ENCODE measurements around the gene OLIG2. TPM values are rescaled to one million over a fixed set of nuclear protein-coding genes. Genes with fewer than 3 reads are reported as not detected.

The OLIG2 gene
- not detected for total RNA-seq

GRCh38 chr21:33025489-33026442 is at the start of gene OLIG2:
TSS of gene OLIG2 (plus strand) at chr21:33025935. CDS start at chr21:33026863, 928 bp downstream.
- POLR2A ChIA-PET: no interaction called here
- H3K27ac Mint-ChIP-seq: peak within 1 kb of the TSS; percentile 60
- peak within 1 kb of the TSS; percentile 45 for H3K4me3 Mint-ChIP-seq
- DNase-seq (no peak), ATAC-seq (no peak)
- H3K9me3 Mint-ChIP-seq (ENCODE audit: insufficient read depth): no peaks in the 10 kb centered on the region
- peaks cover 87% of the 10 kb centered on the region for H3K27me3 Mint-ChIP-seq (ENCODE audit: low read depth)
- peaks cover 33% of the 10 kb centered on the region for H3K4me1 Mint-ChIP-seq (ENCODE audit: low read depth)
- H3K36me3 Mint-ChIP-seq (ENCODE audit: low read depth): peaks cover 8% of the 10 kb centered on the region
- CTCF ChIA-PET: interaction anchor here (1.4 kb wide), 1 partner anchor 9 kb away, joined by 3 read pairs; no protein-coding TSS in a partner anchor

- CTCF ChIA-PET: no interaction called here
- no peaks in the 10 kb centered on the region for H3K4me1 Mint-ChIP-seq (ENCODE audit: low read depth)
- H3K36me3 Mint-ChIP-seq (ENCODE audit: low read depth): no peaks in the 10 kb centered on the region
- no peak for ATAC-seq
- POLR2A ChIA-PET: no interaction called here
- H3K9me3 Mint-ChIP-seq (ENCODE audit: insufficient read depth): no peaks in the 10 kb centered on the region
- H3K27ac Mint-ChIP-seq: no peak overlapping the region
- no peak overlapping the region for H3K4me3 Mint-ChIP-seq
- no peak for DNase-seq
- H3K27me3 Mint-ChIP-seq (ENCODE audit: low read depth): peaks cover 26% of the 10 kb centered on the region
Observed at GRCh38 chr21:32976791-32977190, 48.9 kb upstream of the OLIG2 start.

GRCh38 chr21:32977216-32977615 is 48.5 kb upstream of the OLIG2 start:
- ChIA-PET CTCF (no interaction called here), POLR2A (no interaction called here)
- no peaks in the 10 kb centered on the region for H3K36me3 Mint-ChIP-seq (ENCODE audit: low read depth)
- H3K27ac Mint-ChIP-seq: no peak overlapping the region
- no peak for DNase-seq
- H3K4me3 Mint-ChIP-seq: no peak overlapping the region
- ATAC-seq: no peak
- H3K4me1 Mint-ChIP-seq (ENCODE audit: low read depth): no peaks in the 10 kb centered on the region
- no peaks in the 10 kb centered on the region for H3K9me3 Mint-ChIP-seq (ENCODE audit: insufficient read depth)
- H3K27me3 Mint-ChIP-seq (ENCODE audit: low read depth): peaks cover 27% of the 10 kb centered on the region

- ATAC-seq: no peak
- Mint-ChIP-seq H3K9me3 (ENCODE audit: insufficient read depth) (no peaks in the 10 kb centered on the region), H3K27me3 (ENCODE audit: low read depth) (peaks cover 22% of the 10 kb centered on the region), H3K27ac (no peak overlapping the region), H3K4me1 (ENCODE audit: low read depth) (no peaks in the 10 kb centered on the region), H3K4me3 (no peak overlapping the region), H3K36me3 (ENCODE audit: low read depth) (no peaks in the 10 kb centered on the region)
- ChIA-PET CTCF (no interaction called here), POLR2A (no interaction called here)
- no peak for DNase-seq
Observed at GRCh38 chr21:32978331-32979270, 47.1 kb upstream of the OLIG2 start.

GRCh38 chr21:32979598-32980268 is 46.0 kb upstream of the OLIG2 start:
- Mint-ChIP-seq H3K36me3 (ENCODE audit: low read depth) (no peaks in the 10 kb centered on the region), H3K4me3 (no peak overlapping the region), H3K4me1 (ENCODE audit: low read depth) (no peaks in the 10 kb centered on the region), H3K27ac (no peak overlapping the region), H3K27me3 (ENCODE audit: low read depth) (peaks cover 26% of the 10 kb centered on the region), H3K9me3 (ENCODE audit: insufficient read depth) (no peaks in the 10 kb centered on the region)
- ATAC-seq (no peak), DNase-seq (no peak)
- ChIA-PET POLR2A (no interaction called here), CTCF (no interaction called here)

- ChIA-PET POLR2A (no interaction called here), CTCF (no interaction called here)
- H3K27ac Mint-ChIP-seq: no peak overlapping the region
- peaks cover 24% of the 10 kb centered on the region for H3K27me3 Mint-ChIP-seq (ENCODE audit: low read depth)
- DNase-seq (no peak), ATAC-seq (no peak)
- H3K4me3 Mint-ChIP-seq: no peak overlapping the region
- H3K9me3 Mint-ChIP-seq (ENCODE audit: insufficient read depth): no peaks in the 10 kb centered on the region
- no peaks in the 10 kb centered on the region for H3K36me3 Mint-ChIP-seq (ENCODE audit: low read depth)
- H3K4me1 Mint-ChIP-seq (ENCODE audit: low read depth): no peaks in the 10 kb centered on the region
Observed at GRCh38 chr21:32981096-32981495, 44.6 kb upstream of the OLIG2 start.

GRCh38 chr21:32990666-32991065 is 35.1 kb upstream of the OLIG2 start:
- Mint-ChIP-seq H3K4me1 (ENCODE audit: low read depth) (no peaks in the 10 kb centered on the region), H3K4me3 (no peak overlapping the region), H3K36me3 (ENCODE audit: low read depth) (no peaks in the 10 kb centered on the region), H3K27me3 (ENCODE audit: low read depth) (peaks cover 37% of the 10 kb centered on the region), H3K9me3 (ENCODE audit: insufficient read depth) (no peaks in the 10 kb centered on the region), H3K27ac (no peak overlapping the region)
- POLR2A ChIA-PET: interaction anchor here (0.6 kb wide), 1 partner anchor 900 kb away, joined by 4 read pairs; no protein-coding TSS in a partner anchor
- DNase-seq: no peak
- CTCF ChIA-PET: interaction anchor here (1.2 kb wide), 1 partner anchor 206 kb away, joined by 7 read pairs; no protein-coding TSS in a partner anchor
- ATAC-seq: no peak

- H3K36me3 Mint-ChIP-seq (ENCODE audit: low read depth): no peaks in the 10 kb centered on the region
- no peaks in the 10 kb centered on the region for H3K4me1 Mint-ChIP-seq (ENCODE audit: low read depth)
- CTCF ChIA-PET: interaction anchor here (1.2 kb wide), 1 partner anchor 206 kb away, joined by 7 read pairs; no protein-coding TSS in a partner anchor
- ATAC-seq: no peak
- DNase-seq: no peak
- no peaks in the 10 kb centered on the region for H3K9me3 Mint-ChIP-seq (ENCODE audit: insufficient read depth)
- H3K27me3 Mint-ChIP-seq (ENCODE audit: low read depth): peaks cover 42% of the 10 kb centered on the region
- POLR2A ChIA-PET: no interaction called here
- H3K27ac Mint-ChIP-seq: no peak overlapping the region
- no peak overlapping the region for H3K4me3 Mint-ChIP-seq
Observed at GRCh38 chr21:32991361-32991760, 34.4 kb upstream of the OLIG2 start.

- CTCF ChIA-PET: interaction anchor here (1.0 to 2.8 kb wide), 10 partner anchors 10 to 203 kb away, joined by 3 to 35 read pairs (median 5); no protein-coding TSS in a partner anchor
- Mint-ChIP-seq H3K36me3 (ENCODE audit: low read depth) (no peaks in the 10 kb centered on the region), H3K27me3 (ENCODE audit: low read depth) (peaks cover 45% of the 10 kb centered on the region), H3K27ac (no peak overlapping the region), H3K4me3 (no peak overlapping the region), H3K4me1 (ENCODE audit: low read depth) (no peaks in the 10 kb centered on the region), H3K9me3 (ENCODE audit: insufficient read depth) (no peaks in the 10 kb centered on the region)
- no peak for ATAC-seq
- POLR2A ChIA-PET: no interaction called here
- no peak for DNase-seq
Observed at GRCh38 chr21:32993894-32994293, 31.8 kb upstream of the OLIG2 start.

- DNase-seq: no peak
- Mint-ChIP-seq H3K36me3 (ENCODE audit: low read depth) (no peaks in the 10 kb centered on the region), H3K27me3 (ENCODE audit: low read depth) (peaks cover 45% of the 10 kb centered on the region), H3K4me3 (no peak overlapping the region), H3K4me1 (ENCODE audit: low read depth) (no peaks in the 10 kb centered on the region), H3K27ac (no peak overlapping the region), H3K9me3 (ENCODE audit: insufficient read depth) (no peaks in the 10 kb centered on the region)
- CTCF ChIA-PET: interaction anchor here (1.0 to 2.8 kb wide), 10 partner anchors 11 to 203 kb away, joined by 3 to 35 read pairs (median 5); no protein-coding TSS in a partner anchor
- POLR2A ChIA-PET: no interaction called here
- ATAC-seq: no peak
Observed at GRCh38 chr21:32994305-32994704, 31.4 kb upstream of the OLIG2 start.

GRCh38 chr21:33007747-33008146 is 18.0 kb upstream of the OLIG2 start:
- ATAC-seq: no peak
- CTCF ChIA-PET: interaction anchor here (1.3 to 2.1 kb wide), 3 partner anchors 13 to 119 kb away, joined by 3 to 4 read pairs (median 4); no protein-coding TSS in a partner anchor

More at GRCh38 chr21:33007747-33008146, 18.0 kb upstream of the OLIG2 start:
- no peak for DNase-seq
- Mint-ChIP-seq H3K27ac (no peak overlapping the region), H3K27me3 (ENCODE audit: low read depth) (peaks cover 31% of the 10 kb centered on the region), H3K36me3 (ENCODE audit: low read depth) (no peaks in the 10 kb centered on the region), H3K4me1 (ENCODE audit: low read depth) (no peaks in the 10 kb centered on the region), H3K9me3 (ENCODE audit: insufficient read depth) (no peaks in the 10 kb centered on the region), H3K4me3 (no peak overlapping the region)
- POLR2A ChIA-PET: no interaction called here

All from activated CD8-positive, alpha-beta T cell treated with anti-CD3 and anti-CD28 coated beads, Interleukin-2, amount 10 ng/mL, durations not matched to agents 7 days and 5 days (primary cell).